BLaER1 treated with 17β-estradiol and CSF1 and Interleukin-3, amounts not matched to agents 10 nM and 100 nM (cell line): ENCODE data around the gene IFT172.

Experiments used
- H3K27ac ChIP-seq, 11 experiments: shearing (Covaris generic); formaldehyde crosslinking; 2 replicates each; pipeline ENCODE4 v1.8.1; 2022
- H3K27me3 ChIP-seq, 11 experiments: shearing (Covaris generic); formaldehyde crosslinking; 2 replicates each; pipeline ENCODE4 v1.8.1; 2022
- H3K36me3 ChIP-seq, 11 experiments: shearing (Covaris generic); formaldehyde crosslinking; 2 replicates each; pipeline ENCODE4 v1.8.1; 2022
- H3K4me1 ChIP-seq, 10 experiments: shearing (Covaris generic); formaldehyde crosslinking; 2 replicates each; pipeline ENCODE4 v1.8.1; 2022
- H3K4me2 ChIP-seq, 11 experiments: shearing (Covaris generic); formaldehyde crosslinking; 2 replicates each; pipeline ENCODE4 v1.8.1; 2022
- H3K4me3 ChIP-seq, 10 experiments: shearing (Covaris generic); formaldehyde crosslinking; 2 replicates each; pipeline ENCODE4 v1.8.1; 2022
- H3K9ac ChIP-seq, 11 experiments: shearing (Covaris generic); formaldehyde crosslinking; 2 replicates each; pipeline ENCODE4 v1.8.1; 2022
- H3K9me3 ChIP-seq, 11 experiments: shearing (Covaris generic); formaldehyde crosslinking; replicated peaks in 1 of 11; 2 replicates each; pipeline ENCODE4 v1.8.1; 2022
- H4K20me1 ChIP-seq, 11 experiments: shearing (Covaris generic); formaldehyde crosslinking; 2 replicates each; pipeline ENCODE4 v1.8.1; 2022
- Cebpa-rat ChIP-seq, 11 experiments: shearing (Covaris generic); IDR thresholded peaks; 2 replicates each; pipeline ENCODE4 v1.8.1; 2022

The IFT172 gene

DNA sequence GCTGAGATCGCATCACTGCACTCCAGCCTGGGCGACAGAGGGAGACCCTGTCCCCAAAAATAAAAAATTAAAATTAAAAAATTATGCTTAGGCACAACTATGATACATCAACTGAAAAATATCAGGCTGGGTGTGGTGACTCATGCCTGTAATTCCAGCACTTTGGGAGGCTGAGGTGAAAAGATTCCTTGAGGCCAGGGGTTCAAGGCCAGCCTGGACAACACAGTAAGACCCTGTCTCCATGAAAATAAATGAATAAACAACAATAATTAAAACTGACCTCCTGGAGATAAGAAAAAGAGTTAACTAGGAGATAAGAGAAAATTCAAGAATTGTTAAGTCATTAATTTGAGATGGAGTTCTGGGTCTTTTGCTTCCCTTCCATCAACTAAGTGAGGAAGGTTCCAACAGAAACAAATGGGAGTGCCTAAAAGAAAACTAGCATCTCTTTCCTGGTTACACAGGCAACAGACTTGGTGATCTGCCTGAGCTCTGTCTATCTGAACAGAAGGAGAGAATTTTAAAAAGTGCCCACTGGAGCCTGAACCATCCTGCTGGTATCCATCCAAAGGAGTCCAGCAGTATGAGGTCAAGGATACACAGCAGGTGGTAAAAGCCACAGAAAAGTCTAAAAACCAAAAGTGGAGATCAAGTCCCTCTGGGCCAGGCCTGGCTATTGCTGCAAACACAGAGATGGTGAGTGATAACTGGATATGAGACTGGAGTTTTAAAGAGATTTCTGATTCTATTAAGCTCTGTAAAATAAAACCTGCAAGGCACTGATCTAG, 89.0 kb downstream of the IFT172 start:
- no peak overlapping the region for H3K27ac ChIP-seq
- peaks cover 0 to 11% (median 3%) of the 10 kb centered on the region in 11 experiments; a peak in 9 of 22 replicates for H3K9me3 ChIP-seq
- no peak overlapping the region for H3K4me3 ChIP-seq
- no peak for TF ChIP-seq Cebpa-rat (IDR thresholded peaks at IDR 0.05)
- H3K27me3 ChIP-seq, result no peaks in the 10 kb centered on the region
- peaks cover 18 to 100% (median 99%) of the 10 kb centered on the region in 11 experiments; a peak in 20 of 22 replicates for H4K20me1 ChIP-seq
- no peak overlapping the region for H3K4me2 ChIP-seq
- peak overlapping the region in 2 of 11 experiments; percentile 7 to 11; a peak in 2 of 22 replicates for H3K9ac ChIP-seq
- H3K4me1 ChIP-seq, result peaks cover 0 to 12% (median 0%) of the 10 kb centered on the region in 10 experiments; a peak in 5 of 20 replicates
- peaks cover 24 to 98% (median 81%) of the 10 kb centered on the region in 11 experiments; a peak in 21 of 22 replicates for H3K36me3 ChIP-seq

DNA sequence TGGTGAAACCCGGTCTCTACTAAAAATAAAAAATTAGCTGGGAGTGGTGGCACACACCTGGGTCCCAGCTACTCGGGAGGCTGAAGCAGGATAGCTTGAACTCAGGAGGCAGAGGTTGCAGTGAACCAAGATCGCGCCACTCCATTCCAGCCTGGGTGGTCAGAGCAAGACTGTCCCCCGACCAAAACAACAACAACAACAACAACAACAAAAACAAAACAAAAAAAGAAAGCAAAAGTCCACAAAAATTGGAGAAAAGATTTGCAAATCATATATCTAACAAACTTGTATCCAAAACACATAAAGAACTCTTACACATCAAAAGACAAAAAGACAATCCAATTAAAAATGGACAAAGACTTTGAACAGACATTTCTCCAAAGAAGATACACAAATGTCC, 90.6 kb downstream of the IFT172 start:
- Histone ChIP-seq H3K27ac (no peak overlapping the region), H3K27me3 (no peaks in the 10 kb centered on the region), H3K4me2 (no peak overlapping the region), H4K20me1 (peaks cover 18 to 100% (median 100%) of the 10 kb centered on the region in 11 experiments; a peak in 20 of 22 replicates), H3K4me1 (peaks cover 0 to 12% (median 0%) of the 10 kb centered on the region in 10 experiments; a peak in 5 of 20 replicates), H3K9me3 (peaks cover 0 to 11% (median 3%) of the 10 kb centered on the region in 11 experiments; a peak in 9 of 22 replicates), H3K4me3 (no peak overlapping the region), H3K9ac (no peak overlapping the region), H3K36me3 (peaks cover 24 to 96% (median 80%) of the 10 kb centered on the region in 11 experiments; a peak in 21 of 22 replicates)
- TF ChIP-seq Cebpa-rat (IDR thresholded peaks at IDR 0.05), result no peak
